WTC11 (cell line): ENCODE results near the gene NFATC2. TPM values are rescaled to one million over a fixed set of nuclear protein-coding genes. Genes with fewer than 3 reads are reported as not detected.

ENCODE experiments used
- ATAC-seq: fragments of 200-7000 bp; cut with Tn5 transposase; 2 replicates; pipeline ENCODE4 v1.10.0; 2021; ENCODE audit warnings: mild to moderate bottlenecking, moderate library complexity
- CTCF ChIA-PET: fragments of 300-600 bp; sonication (Branson Sonifier 250); formaldehyde crosslinking; loops from one replicate; lab custom pipeline; 2021; ENCODE audit warnings: antibody characterized with exemption; lab: Charles Lee
- POLR2A ChIA-PET: fragments of 350-600 bp; sonication (Branson Sonifier 250); formaldehyde crosslinking; loops from one replicate; lab custom pipeline; 2021; ENCODE audit warnings: antibody characterized with exemption; lab: Charles Lee
- DNase-seq: peaks from one replicate; pipeline ENCODE4 v3.0.0; 2021; ENCODE audit warnings: low spot score
- H3K27ac Mint-ChIP-seq: 2 replicates; pipeline ENCODE4 v1.8.0; 2021; ENCODE audit warnings: mixed read lengths
- H3K27me3 Mint-ChIP-seq: 2 replicates; pipeline ENCODE4 v1.8.0; 2021; ENCODE audit warnings: low read depth, mild to moderate bottlenecking, moderate library complexity, mixed read lengths
- H3K36me3 Mint-ChIP-seq: 2 replicates; pipeline ENCODE4 v1.8.0; 2021; ENCODE audit warnings: mixed read lengths
- H3K4me1 Mint-ChIP-seq: 2 replicates; pipeline ENCODE4 v1.8.0; 2022; ENCODE audit warnings: mixed read lengths
- H3K4me3 Mint-ChIP-seq: 2 replicates; pipeline ENCODE4 v1.8.0; 2021; ENCODE audit warnings: mild to moderate bottlenecking, moderate library complexity, mixed read lengths
- H3K9me3 Mint-ChIP-seq: 2 replicates; pipeline ENCODE4 v1.8.0; 2021; ENCODE audit warnings: mixed read lengths
- ARID4B ChIP-seq: sonication (generic); formaldehyde crosslinking; IDR thresholded peaks from 2 replicates; pipeline ENCODE4 v1.8.0; 2023; ENCODE audit warnings: missing genetic modification reagents, mild to moderate bottlenecking, borderline replicate concordance
- ATF2 ChIP-seq: sonication (generic); formaldehyde crosslinking; IDR thresholded peaks from 2 replicates; pipeline ENCODE4 v1.8.1; 2022; ENCODE audit warnings: low read depth, missing genetic modification reagents, borderline replicate concordance
- ATF3 ChIP-seq: sonication (generic); formaldehyde crosslinking; conservative IDR thresholded peaks from 2 replicates; pipeline ENCODE4 v1.8.1; 2022; ENCODE audit warnings: mild to moderate bottlenecking, missing genetic modification reagents
- CREM ChIP-seq: sonication (generic); formaldehyde crosslinking; IDR thresholded peaks from 2 replicates; pipeline ENCODE4 v1.8.1; 2022; ENCODE audit warnings: mild to moderate bottlenecking, missing genetic modification reagents, moderate library complexity
- CTCF ChIP-seq: fragments of 200-600 bp; IDR thresholded peaks from 2 replicates; pipeline ENCODE4 v1.8.0; 2022; ENCODE audit warnings: antibody characterized with exemption
- EMX1 ChIP-seq: fragments of 250-450 bp; sonication (Bioruptor Pico); IDR thresholded peaks from 2 replicates; pipeline ENCODE4 v1.8.0; 2021; ENCODE audit warnings: mild to moderate bottlenecking
- ESRRA ChIP-seq: sonication (generic); formaldehyde crosslinking; IDR thresholded peaks from 2 replicates; pipeline ENCODE4 v1.8.1; 2022; ENCODE audit warnings: mild to moderate bottlenecking, missing genetic modification reagents, borderline replicate concordance
- TEAD1 ChIP-seq: sonication (generic); formaldehyde crosslinking; IDR thresholded peaks from 2 replicates; pipeline ENCODE4 v1.8.0; 2022; ENCODE audit warnings: mild to moderate bottlenecking, missing genetic modification reagents
- ZNF138 ChIP-seq: sonication (generic); formaldehyde crosslinking; conservative IDR thresholded peaks from 2 replicates; pipeline ENCODE4 v1.8.1; 2022; ENCODE audit warnings: mild to moderate bottlenecking, moderate library complexity, missing genetic modification reagents
- ZNF263 ChIP-seq: sonication (generic); formaldehyde crosslinking; IDR thresholded peaks from 2 replicates; pipeline ENCODE4 v1.8.1; 2022; ENCODE audit warnings: low read depth, mild to moderate bottlenecking, moderate library complexity, missing genetic modification reagents
- ZNF396 ChIP-seq: fragments of 250-450 bp; sonication (Bioruptor Pico); IDR thresholded peaks from 2 replicates; pipeline ENCODE4 v1.8.0; 2021; ENCODE audit warnings: mild to moderate bottlenecking, moderate library complexity, borderline replicate concordance
- total RNA-seq: library from RNA; stranded (reverse); gene quantifications from 3 replicates; pipeline ENCODE4 v1.2.3, GENCODE V29; 2021
- TF ChIP-seq, protein P1 (sequence below): sonication (generic); formaldehyde crosslinking; IDR thresholded peaks from 2 replicates; pipeline ENCODE4 v1.8.0; 2022; ENCODE audit warnings: mild to moderate bottlenecking, missing genetic modification reagents
- TF ChIP-seq, protein P2 (sequence below): fragments of 250-450 bp; sonication (Bioruptor Pico); IDR thresholded peaks from 2 replicates; pipeline ENCODE4 v2.1.2; 2022; ENCODE audit warnings: mild to moderate bottlenecking, moderate library complexity
- TF ChIP-seq, protein P3 (sequence below): sonication (generic); formaldehyde crosslinking; IDR thresholded peaks from 2 replicates; pipeline ENCODE4 v1.8.0; 2022; ENCODE audit warnings: mild to moderate bottlenecking, missing genetic modification reagents

The NFATC2 gene
- total RNA-seq, 1 experiment from 2014 or later, result 1.7 TPM

GRCh38 chr20:51529081-51529681 is 13.3 kb downstream of the NFATC2 start:
- ATAC-seq, result no peak
- CTCF ChIA-PET, result no interaction called here
- Mint-ChIP-seq H3K4me3 (no peak overlapping the region), H3K27ac (peak overlapping the region; percentile 55; the same call in 1 of the 2 replicates), H3K27me3 (no peaks in the 10 kb centered on the region), H3K4me1 (peaks cover 5% of the 10 kb centered on the region), H3K9me3 (no peaks in the 10 kb centered on the region), H3K36me3 (no peaks in the 10 kb centered on the region)
- DNase-seq, result no peak
- TF ChIP-seq, protein P1, sequence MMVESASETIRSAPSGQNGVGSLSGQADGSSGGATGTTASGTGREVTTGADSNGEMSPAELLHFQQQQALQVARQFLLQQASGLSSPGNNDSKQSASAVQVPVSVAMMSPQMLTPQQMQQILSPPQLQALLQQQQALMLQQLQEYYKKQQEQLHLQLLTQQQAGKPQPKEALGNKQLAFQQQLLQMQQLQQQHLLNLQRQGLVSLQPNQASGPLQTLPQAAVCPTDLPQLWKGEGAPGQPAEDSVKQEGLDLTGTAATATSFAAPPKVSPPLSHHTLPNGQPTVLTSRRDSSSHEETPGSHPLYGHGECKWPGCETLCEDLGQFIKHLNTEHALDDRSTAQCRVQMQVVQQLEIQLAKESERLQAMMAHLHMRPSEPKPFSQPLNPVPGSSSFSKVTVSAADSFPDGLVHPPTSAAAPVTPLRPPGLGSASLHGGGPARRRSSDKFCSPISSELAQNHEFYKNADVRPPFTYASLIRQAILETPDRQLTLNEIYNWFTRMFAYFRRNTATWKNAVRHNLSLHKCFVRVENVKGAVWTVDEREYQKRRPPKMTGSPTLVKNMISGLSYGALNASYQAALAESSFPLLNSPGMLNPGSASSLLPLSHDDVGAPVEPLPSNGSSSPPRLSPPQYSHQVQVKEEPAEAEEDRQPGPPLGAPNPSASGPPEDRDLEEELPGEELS, result no peak
- TF ChIP-seq, protein P2, sequence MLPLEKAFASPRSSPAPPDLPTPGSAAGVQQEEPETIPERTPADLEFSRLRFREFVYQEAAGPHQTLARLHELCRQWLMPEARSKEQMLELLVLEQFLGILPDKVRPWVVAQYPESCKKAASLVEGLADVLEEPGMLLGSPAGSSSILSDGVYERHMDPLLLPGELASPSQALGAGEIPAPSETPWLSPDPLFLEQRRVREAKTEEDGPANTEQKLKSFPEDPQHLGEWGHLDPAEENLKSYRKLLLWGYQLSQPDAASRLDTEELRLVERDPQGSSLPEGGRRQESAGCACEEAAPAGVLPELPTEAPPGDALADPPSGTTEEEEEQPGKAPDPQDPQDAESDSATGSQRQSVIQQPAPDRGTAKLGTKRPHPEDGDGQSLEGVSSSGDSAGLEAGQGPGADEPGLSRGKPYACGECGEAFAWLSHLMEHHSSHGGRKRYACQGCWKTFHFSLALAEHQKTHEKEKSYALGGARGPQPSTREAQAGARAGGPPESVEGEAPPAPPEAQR, result no peak
- TF ChIP-seq TEAD1 (CRISPR knock-in tag), result no peak
- no peak for TF ChIP-seq ARID4B (CRISPR knock-in tag)
- TF ChIP-seq, protein P3, sequence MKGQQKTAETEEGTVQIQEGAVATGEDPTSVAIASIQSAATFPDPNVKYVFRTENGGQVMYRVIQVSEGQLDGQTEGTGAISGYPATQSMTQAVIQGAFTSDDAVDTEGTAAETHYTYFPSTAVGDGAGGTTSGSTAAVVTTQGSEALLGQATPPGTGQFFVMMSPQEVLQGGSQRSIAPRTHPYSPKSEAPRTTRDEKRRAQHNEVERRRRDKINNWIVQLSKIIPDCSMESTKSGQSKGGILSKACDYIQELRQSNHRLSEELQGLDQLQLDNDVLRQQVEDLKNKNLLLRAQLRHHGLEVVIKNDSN, result no peak
- TF ChIP-seq ATF2 (CRISPR knock-in tag), result no peak
- no peak for TF ChIP-seq CTCF
- TF ChIP-seq ZNF396 (CRISPR knock-in tag), result no peak
- TF ChIP-seq ZNF138 (CRISPR knock-in tag), result no peak
- TF ChIP-seq ESRRA (CRISPR knock-in tag), result no peak
- no peak for TF ChIP-seq ATF3
- TF ChIP-seq ZNF263 (CRISPR knock-in tag), result no peak
- TF ChIP-seq CREM (CRISPR knock-in tag), result no peak
- no peak for TF ChIP-seq EMX1 (CRISPR knock-in tag)
- POLR2A ChIA-PET, result no interaction called here
